MM.1S (cell line): Measurements from ENCODE around the gene BID.

Experiments
- DNase-seq: peaks from one replicate; pipeline ENCODE4 v3.0.0-alpha.2; 2015
- H2AFZ ChIP-seq: fragments of 300-600 bp; sonication (generic); 2 replicates; pipeline ENCODE4 v1.6.0; 2016; ENCODE audit warnings: antibody characterized with exemption, low read length
- H3F3A ChIP-seq: fragments of 300-600 bp; sonication (generic); 2 replicates; pipeline ENCODE4 v1.6.1; 2016; ENCODE audit warnings: mild to moderate bottlenecking, antibody characterized with exemption, low read length, moderate library complexity, mixed read lengths; ENCODE audit not compliant: insufficient read depth
- H3K27ac ChIP-seq: fragments of 300-600 bp; sonication (generic); 2 replicates; pipeline ENCODE4 v1.5.1; 2016; ENCODE audit warnings: mild to moderate bottlenecking, low read length
- H3K27me3 ChIP-seq: fragments of 300-600 bp; sonication (generic); replicated peaks from 2 replicates; pipeline ENCODE4 v1.6.0; 2016; ENCODE audit warnings: low read length; ENCODE audit not compliant: insufficient read depth
- H3K36me3 ChIP-seq: fragments of 300-600 bp; sonication (generic); replicated peaks from 2 replicates; pipeline ENCODE4 v1.6.1; 2016; ENCODE audit warnings: mild to moderate bottlenecking, low read length, mixed read lengths; ENCODE audit not compliant: insufficient read depth
- H3K4me1 ChIP-seq: fragments of 300-600 bp; sonication (generic); 2 replicates; pipeline ENCODE4 v1.6.1; 2016; ENCODE audit warnings: low read length, mixed read lengths
- H3K4me2 ChIP-seq: fragments of 300-600 bp; sonication (generic); 2 replicates; pipeline ENCODE4 v1.6.0; 2016; ENCODE audit warnings: low read depth, low read length
- H3K4me3 ChIP-seq: fragments of 300-600 bp; sonication (generic); 2 replicates; pipeline ENCODE4 v1.5.1; 2016; ENCODE audit warnings: low read length, mixed read lengths
- H3K79me2 ChIP-seq: fragments of 300-600 bp; sonication (generic); 2 replicates; pipeline ENCODE4 v1.6.1; 2016; ENCODE audit warnings: mixed run types, low read length, mixed read lengths
- H3K9ac ChIP-seq: fragments of 300-600 bp; sonication (generic); 2 replicates; pipeline ENCODE4 v1.6.1; 2016; ENCODE audit warnings: low read length, mixed read lengths
- H3K9me2 ChIP-seq: fragments of 300-600 bp; sonication (generic); replicated peaks from 2 replicates; pipeline ENCODE4 v1.6.1; 2016; ENCODE audit warnings: mild to moderate bottlenecking, low read length, mixed read lengths; ENCODE audit not compliant: insufficient read depth
- H3K9me3 ChIP-seq: fragments of 300-600 bp; sonication (generic); replicated peaks from 2 replicates; pipeline ENCODE4 v1.6.1; 2016; ENCODE audit warnings: mild to moderate bottlenecking, low read length, mixed read lengths; ENCODE audit not compliant: insufficient read depth
- H4K20me1 ChIP-seq: fragments of 300-600 bp; sonication (generic); 2 replicates; pipeline ENCODE4 v1.6.1; 2016; ENCODE audit warnings: mild to moderate bottlenecking, low read length, moderate library complexity, mixed read lengths; ENCODE audit not compliant: insufficient read depth
- CTCF ChIP-seq: fragments of 300-600 bp; sonication (generic); IDR thresholded peaks from 2 replicates; pipeline ENCODE4 v1.5.1; 2016; ENCODE audit warnings: antibody characterized with exemption, low read length, mixed read lengths
- EZH2 ChIP-seq: fragments of 300-600 bp; sonication (generic); optimal IDR thresholded peaks from 2 replicates; pipeline ENCODE3; 2017; ENCODE audit warnings: low read depth, mild to moderate bottlenecking, antibody characterized with exemption, low read length, mixed read lengths
- EZH2phosphoT487 ChIP-seq: fragments of 300-600 bp; sonication (generic); IDR thresholded peaks from 2 replicates; pipeline ENCODE4 v1.6.1; 2018; ENCODE audit warnings: antibody characterized with exemption, low read length

Gene BID

GRCh38 chr22:17695986-17696385, 78.3 kb downstream of the BID start:
- H3K9me2 ChIP-seq, result no peaks in the 10 kb centered on the region
- H3K9ac ChIP-seq, result no peak overlapping the region
- no peaks in the 10 kb centered on the region for H3K36me3 ChIP-seq
- H3F3A ChIP-seq, result no peaks in the 10 kb centered on the region
- no peaks in the 10 kb centered on the region for H3K27me3 ChIP-seq
- no peak for TF ChIP-seq EZH2
- no peak for TF ChIP-seq EZH2phosphoT487
- TF ChIP-seq CTCF, result no peak
- H4K20me1 ChIP-seq, result no peaks in the 10 kb centered on the region
- no peaks in the 10 kb centered on the region for H3K9me3 ChIP-seq
- H3K79me2 ChIP-seq, result no peaks in the 10 kb centered on the region
- H3K4me2 ChIP-seq, result no peak overlapping the region
- H3K4me1 ChIP-seq, result no peaks in the 10 kb centered on the region
- no peak for DNase-seq
- H2AFZ ChIP-seq, result no peak overlapping the region
- no peak overlapping the region for H3K27ac ChIP-seq
- no peak overlapping the region for H3K4me3 ChIP-seq

- Histone ChIP-seq H3K9me3 (no peaks in the 10 kb centered on the region), H3K9ac (no peak overlapping the region), H2AFZ (no peak overlapping the region), H3K4me3 (no peak overlapping the region), H3F3A (no peaks in the 10 kb centered on the region), H3K27me3 (no peaks in the 10 kb centered on the region), H3K4me1 (no peaks in the 10 kb centered on the region), H3K36me3 (no peaks in the 10 kb centered on the region), H4K20me1 (no peaks in the 10 kb centered on the region), H3K27ac (no peak overlapping the region), H3K79me2 (no peaks in the 10 kb centered on the region), H3K9me2 (no peaks in the 10 kb centered on the region), H3K4me2 (no peak overlapping the region)
- TF ChIP-seq CTCF (no peak), EZH2 (no peak), EZH2phosphoT487 (no peak)
- DNase-seq, result no peak
Measured at GRCh38 chr22:17694752-17695151, 79.5 kb downstream of the BID start.

- DNase-seq, result no peak
- Histone ChIP-seq H3K9me2 (no peaks in the 10 kb centered on the region), H3K4me1 (no peaks in the 10 kb centered on the region), H3K27me3 (no peaks in the 10 kb centered on the region), H3K36me3 (no peaks in the 10 kb centered on the region), H3K79me2 (no peaks in the 10 kb centered on the region), H4K20me1 (no peaks in the 10 kb centered on the region), H3K27ac (no peak overlapping the region), H3K9me3 (no peaks in the 10 kb centered on the region), H3K9ac (no peak overlapping the region), H2AFZ (no peak overlapping the region), H3K4me2 (no peak overlapping the region), H3K4me3 (no peak overlapping the region), H3F3A (no peaks in the 10 kb centered on the region)
- TF ChIP-seq EZH2 (no peak), CTCF (no peak), EZH2phosphoT487 (no peak)
Measured at GRCh38 chr22:17694193-17694592, 80.1 kb downstream of the BID start.
